Measurements from ENCODE around the gene IFI27L2. TPM values are rescaled to one million over a fixed set of nuclear protein-coding genes. Genes with fewer than 3 reads are reported as not detected.

The IFI27L2 gene
- total and polyA plus RNA-seq, 2 experiments from 2014 or later, result 23.4 to 38.5 TPM

- TF ChIP-seq, protein P1, sequence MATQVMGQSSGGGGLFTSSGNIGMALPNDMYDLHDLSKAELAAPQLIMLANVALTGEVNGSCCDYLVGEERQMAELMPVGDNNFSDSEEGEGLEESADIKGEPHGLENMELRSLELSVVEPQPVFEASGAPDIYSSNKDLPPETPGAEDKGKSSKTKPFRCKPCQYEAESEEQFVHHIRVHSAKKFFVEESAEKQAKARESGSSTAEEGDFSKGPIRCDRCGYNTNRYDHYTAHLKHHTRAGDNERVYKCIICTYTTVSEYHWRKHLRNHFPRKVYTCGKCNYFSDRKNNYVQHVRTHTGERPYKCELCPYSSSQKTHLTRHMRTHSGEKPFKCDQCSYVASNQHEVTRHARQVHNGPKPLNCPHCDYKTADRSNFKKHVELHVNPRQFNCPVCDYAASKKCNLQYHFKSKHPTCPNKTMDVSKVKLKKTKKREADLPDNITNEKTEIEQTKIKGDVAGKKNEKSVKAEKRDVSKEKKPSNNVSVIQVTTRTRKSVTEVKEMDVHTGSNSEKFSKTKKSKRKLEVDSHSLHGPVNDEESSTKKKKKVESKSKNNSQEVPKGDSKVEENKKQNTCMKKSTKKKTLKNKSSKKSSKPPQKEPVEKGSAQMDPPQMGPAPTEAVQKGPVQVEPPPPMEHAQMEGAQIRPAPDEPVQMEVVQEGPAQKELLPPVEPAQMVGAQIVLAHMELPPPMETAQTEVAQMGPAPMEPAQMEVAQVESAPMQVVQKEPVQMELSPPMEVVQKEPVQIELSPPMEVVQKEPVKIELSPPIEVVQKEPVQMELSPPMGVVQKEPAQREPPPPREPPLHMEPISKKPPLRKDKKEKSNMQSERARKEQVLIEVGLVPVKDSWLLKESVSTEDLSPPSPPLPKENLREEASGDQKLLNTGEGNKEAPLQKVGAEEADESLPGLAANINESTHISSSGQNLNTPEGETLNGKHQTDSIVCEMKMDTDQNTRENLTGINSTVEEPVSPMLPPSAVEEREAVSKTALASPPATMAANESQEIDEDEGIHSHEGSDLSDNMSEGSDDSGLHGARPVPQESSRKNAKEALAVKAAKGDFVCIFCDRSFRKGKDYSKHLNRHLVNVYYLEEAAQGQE (IDR thresholded peaks at IDR 0.05; ENCODE audit: unreplicated experiment), result no peak
- no peak for TF ChIP-seq NANOG (IDR thresholded peaks at IDR 0.05; ENCODE audit: borderline replicate concordance)
Measured at GRCh38 chr14:94138251-94138650, 8.8 kb upstream of the IFI27L2 start (continued).

DNA sequence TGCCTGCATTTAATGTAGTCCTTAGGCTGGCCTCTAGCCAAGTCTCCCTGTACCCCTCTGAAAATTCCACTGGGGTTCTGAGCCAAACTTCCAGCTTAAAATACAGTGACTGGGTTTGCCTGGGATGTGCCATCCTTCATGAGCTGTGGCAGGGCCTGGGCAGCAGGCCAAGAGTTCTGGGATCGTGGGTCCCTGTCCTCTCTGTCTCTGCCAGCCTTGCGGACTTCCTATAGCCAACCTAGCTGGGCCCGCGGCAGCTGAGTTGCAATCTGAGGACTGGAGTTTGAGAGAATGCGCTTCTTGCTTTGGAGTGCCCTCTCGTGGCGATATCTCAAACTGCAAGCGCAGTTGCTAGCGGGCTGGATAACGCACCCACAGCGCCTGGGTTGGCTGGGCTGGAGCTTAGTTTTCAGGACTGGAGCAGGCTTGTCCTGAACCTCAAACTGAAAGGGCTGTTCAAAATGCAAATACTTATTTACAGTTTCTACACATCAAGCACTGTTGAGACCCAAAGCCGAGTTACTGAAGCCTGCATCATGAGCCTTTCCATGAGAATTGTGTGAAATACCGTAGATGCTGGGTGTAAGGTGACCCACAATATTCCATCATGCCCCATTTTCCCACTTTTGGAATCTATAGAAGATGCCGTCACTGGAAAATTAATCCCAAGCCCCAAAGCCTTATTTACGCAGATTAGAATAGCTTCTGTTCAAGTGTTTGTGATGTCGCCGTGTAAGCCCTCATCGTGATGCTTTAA is 7.3 kb upstream of the IFI27L2 start:
- Histone ChIP-seq H4K20me1 (replicated peaks; ENCODE audit: insufficient read depth) (no peaks in the 10 kb centered on the region), H3K9me2 (ENCODE audit: insufficient read depth) (no peaks in the 10 kb centered on the region), H3K4me3 (no peak overlapping the region), H3K4me2 (no peak overlapping the region), H3K79me2 (replicated peaks; ENCODE audit: insufficient read depth) (no peaks in the 10 kb centered on the region), H3K27ac (ENCODE audit: low read depth) (no peak overlapping the region), H2AFZ (peak overlapping the region; percentile 80; the same call in 1 of the 2 replicates), H3K36me3 (ENCODE audit: insufficient read depth) (no peaks in the 10 kb centered on the region), H3F3A (replicated peaks; ENCODE audit: low read depth) (no peaks in the 10 kb centered on the region), H3K27me3 (ENCODE audit: insufficient read depth) (no peaks in the 10 kb centered on the region), H3K4me1 (ENCODE audit: insufficient read depth) (peaks cover 7% of the 10 kb centered on the region; the same call in 1 of the 2 replicates)
- Mint-ChIP-seq H3K4me3 (no peak overlapping the region), H3K36me3 (ENCODE audit: low read depth) (peaks cover 10% of the 10 kb centered on the region; the same call in 2 of the 3 replicates), H3K4me1 (peaks cover 15% of the 10 kb centered on the region), H3K27ac (no peak overlapping the region), H3K27me3 (ENCODE audit: insufficient read depth, low read depth, poor library complexity) (peaks cover 10% of the 10 kb centered on the region), H3K9me3 (peaks cover 21% of the 10 kb centered on the region)
- TF ChIP-seq EZH2 (IDR thresholded peaks at IDR 0.05; ENCODE audit: low read depth, unreplicated experiment) (no peak), CTCF (conservative IDR thresholded peaks at IDR 0.05; ENCODE audit: low read depth in 2 of 2) (peak; percentile 93 to 95), POLR2AphosphoS5 (IDR thresholded peaks at IDR 0.05; ENCODE audit: low read depth) (no peak)
- ATAC-seq (peak; percentile 92), DNase-seq (ENCODE audit: low spot score) (peak; percentile 94)

- no peak overlapping the region for H3K4me3 Mint-ChIP-seq
- H3K27me3 ChIP-seq (ENCODE audit: insufficient read depth), result no peaks in the 10 kb centered on the region
- no peak overlapping the region for H2AFZ ChIP-seq
- H3K4me2 ChIP-seq, result no peak overlapping the region
- H3K4me3 ChIP-seq, result no peak overlapping the region
- peaks cover 7% of the 10 kb centered on the region for H3K27me3 Mint-ChIP-seq (ENCODE audit: insufficient read depth, low read depth, poor library complexity)
- peaks cover 21% of the 10 kb centered on the region for H3K9me3 Mint-ChIP-seq
- H3K79me2 ChIP-seq (replicated peaks; ENCODE audit: insufficient read depth), result no peaks in the 10 kb centered on the region
- no peaks in the 10 kb centered on the region for H3K36me3 ChIP-seq (ENCODE audit: insufficient read depth)
- no peak for DNase-seq (ENCODE audit: low spot score)
- H3K36me3 Mint-ChIP-seq (ENCODE audit: low read depth), result peaks cover 10% of the 10 kb centered on the region; the same call in 2 of the 3 replicates
- no peaks in the 10 kb centered on the region for H3F3A ChIP-seq (replicated peaks; ENCODE audit: low read depth)
- peaks cover 9% of the 10 kb centered on the region for H3K4me1 ChIP-seq (ENCODE audit: insufficient read depth)
- peaks cover 13% of the 10 kb centered on the region for H3K4me1 Mint-ChIP-seq
- no peak overlapping the region for H3K27ac ChIP-seq (ENCODE audit: low read depth)
- no peaks in the 10 kb centered on the region for H4K20me1 ChIP-seq (replicated peaks; ENCODE audit: insufficient read depth)
- no peak overlapping the region for H3K27ac Mint-ChIP-seq
- H3K9me2 ChIP-seq (ENCODE audit: insufficient read depth), result no peaks in the 10 kb centered on the region
- no peak for ATAC-seq
- TF ChIP-seq EZH2 (IDR thresholded peaks at IDR 0.05; ENCODE audit: low read depth, unreplicated experiment) (no peak), EZH2phosphoT487 (IDR thresholded peaks at IDR 0.05; ENCODE audit: unreplicated experiment) (no peak), NANOG (IDR thresholded peaks at IDR 0.05; ENCODE audit: borderline replicate concordance) (no peak), STAT1 (IDR thresholded peaks at IDR 0.05; ENCODE audit: unreplicated experiment) (no peak), ETS1 (IDR thresholded peaks at IDR 0.05) (no peak), JUNB (IDR thresholded peaks at IDR 0.05; ENCODE audit: unreplicated experiment) (no peak), CREB1 (CRISPR knock-in tag; IDR thresholded peaks at IDR 0.05; ENCODE audit: low read depth) (no peak), CTCF (conservative IDR thresholded peaks at IDR 0.05; ENCODE audit: low read depth in 2 of 2) (no peak)
Measured at GRCh38 chr14:94135476-94135875, 6.1 kb upstream of the IFI27L2 start.
